ENCODE measurements around the gene NUAK1.

Gene NUAK1

DNA sequence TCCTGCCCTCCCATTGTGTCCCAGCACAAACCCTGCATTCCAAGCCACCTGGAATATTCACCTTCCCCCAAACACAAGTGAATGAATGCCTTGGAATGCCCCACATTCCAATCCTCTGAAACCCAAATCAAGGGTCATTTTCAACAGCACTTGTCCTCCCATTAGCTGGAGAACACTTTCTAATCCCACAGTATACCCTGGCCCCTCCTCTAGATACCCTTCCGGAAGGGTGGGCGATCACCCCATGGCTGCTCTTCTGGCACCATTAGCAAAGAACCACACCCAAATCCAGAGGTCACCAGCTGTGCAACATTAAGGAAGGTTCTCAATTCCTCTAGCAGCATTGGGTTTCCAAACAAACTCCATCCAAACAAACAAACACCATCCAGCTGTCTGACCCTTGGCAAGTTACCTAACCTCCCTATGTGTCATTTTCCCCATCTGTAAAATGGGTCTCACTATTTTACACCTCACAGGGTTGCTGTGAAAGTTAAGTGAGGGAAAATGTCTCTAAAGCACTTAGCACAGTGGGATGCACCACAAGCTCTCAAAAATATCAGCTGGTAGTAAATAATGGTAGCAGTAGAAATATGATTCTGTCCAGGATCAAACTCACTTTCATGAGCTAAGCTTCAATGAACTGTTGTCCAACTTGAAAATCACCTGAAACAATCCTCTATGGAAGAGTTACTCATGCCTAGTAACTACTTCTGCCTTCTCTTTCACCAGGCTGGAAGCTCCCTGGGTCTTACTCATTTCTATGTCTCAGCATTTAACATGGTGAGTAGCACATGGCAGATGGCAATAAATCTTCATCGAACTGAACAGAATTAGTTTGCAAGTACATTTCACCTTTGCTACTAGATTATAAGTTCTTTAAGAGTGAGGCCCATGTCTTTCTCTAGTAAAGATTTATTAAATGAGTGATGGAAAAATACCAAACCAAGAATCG is 5.3 kb downstream of the NUAK1 start:
- no peak for TF ChIP-seq EZH2phosphoT487 (conservative IDR thresholded peaks at IDR 0.05; ENCODE audit: low read length)
- TF ChIP-seq, protein P1, sequence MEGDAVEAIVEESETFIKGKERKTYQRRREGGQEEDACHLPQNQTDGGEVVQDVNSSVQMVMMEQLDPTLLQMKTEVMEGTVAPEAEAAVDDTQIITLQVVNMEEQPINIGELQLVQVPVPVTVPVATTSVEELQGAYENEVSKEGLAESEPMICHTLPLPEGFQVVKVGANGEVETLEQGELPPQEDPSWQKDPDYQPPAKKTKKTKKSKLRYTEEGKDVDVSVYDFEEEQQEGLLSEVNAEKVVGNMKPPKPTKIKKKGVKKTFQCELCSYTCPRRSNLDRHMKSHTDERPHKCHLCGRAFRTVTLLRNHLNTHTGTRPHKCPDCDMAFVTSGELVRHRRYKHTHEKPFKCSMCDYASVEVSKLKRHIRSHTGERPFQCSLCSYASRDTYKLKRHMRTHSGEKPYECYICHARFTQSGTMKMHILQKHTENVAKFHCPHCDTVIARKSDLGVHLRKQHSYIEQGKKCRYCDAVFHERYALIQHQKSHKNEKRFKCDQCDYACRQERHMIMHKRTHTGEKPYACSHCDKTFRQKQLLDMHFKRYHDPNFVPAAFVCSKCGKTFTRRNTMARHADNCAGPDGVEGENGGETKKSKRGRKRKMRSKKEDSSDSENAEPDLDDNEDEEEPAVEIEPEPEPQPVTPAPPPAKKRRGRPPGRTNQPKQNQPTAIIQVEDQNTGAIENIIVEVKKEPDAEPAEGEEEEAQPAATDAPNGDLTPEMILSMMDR (IDR thresholded peaks at IDR 0.05; ENCODE audit: insufficient read depth, low read length, poor library complexity, severe bottlenecking), result no peak
- Histone ChIP-seq H3K9me3 (ENCODE audit: insufficient read depth, low read length) (no peaks in the 10 kb centered on the region), H3K79me2 (ENCODE audit: insufficient read depth, low read length) (no peaks in the 10 kb centered on the region), H3K36me3 (ENCODE audit: low read length) (no peaks in the 10 kb centered on the region), H3F3A (ENCODE audit: insufficient read depth) (no peaks in the 10 kb centered on the region), H3K27me3 (ENCODE audit: low read length) (no peaks in the 10 kb centered on the region), H4K20me1 (ENCODE audit: low read depth, low read length) (no peaks in the 10 kb centered on the region), H3K4me3 (ENCODE audit: insufficient read depth, low read length, poor library complexity, severe bottlenecking) (no peak overlapping the region), H3K27ac (ENCODE audit: low read depth, low read length) (no peak overlapping the region), H3K9me2 (replicated peaks; ENCODE audit: insufficient read depth, low read length) (no peaks in the 10 kb centered on the region), H3K4me2 (ENCODE audit: low read depth, low read length, poor library complexity, severe bottlenecking) (no peak overlapping the region), H3K9ac (ENCODE audit: low read length) (no peak overlapping the region), H2AFZ (ENCODE audit: low read depth, low read length, severe bottlenecking) (no peak overlapping the region)

DNA sequence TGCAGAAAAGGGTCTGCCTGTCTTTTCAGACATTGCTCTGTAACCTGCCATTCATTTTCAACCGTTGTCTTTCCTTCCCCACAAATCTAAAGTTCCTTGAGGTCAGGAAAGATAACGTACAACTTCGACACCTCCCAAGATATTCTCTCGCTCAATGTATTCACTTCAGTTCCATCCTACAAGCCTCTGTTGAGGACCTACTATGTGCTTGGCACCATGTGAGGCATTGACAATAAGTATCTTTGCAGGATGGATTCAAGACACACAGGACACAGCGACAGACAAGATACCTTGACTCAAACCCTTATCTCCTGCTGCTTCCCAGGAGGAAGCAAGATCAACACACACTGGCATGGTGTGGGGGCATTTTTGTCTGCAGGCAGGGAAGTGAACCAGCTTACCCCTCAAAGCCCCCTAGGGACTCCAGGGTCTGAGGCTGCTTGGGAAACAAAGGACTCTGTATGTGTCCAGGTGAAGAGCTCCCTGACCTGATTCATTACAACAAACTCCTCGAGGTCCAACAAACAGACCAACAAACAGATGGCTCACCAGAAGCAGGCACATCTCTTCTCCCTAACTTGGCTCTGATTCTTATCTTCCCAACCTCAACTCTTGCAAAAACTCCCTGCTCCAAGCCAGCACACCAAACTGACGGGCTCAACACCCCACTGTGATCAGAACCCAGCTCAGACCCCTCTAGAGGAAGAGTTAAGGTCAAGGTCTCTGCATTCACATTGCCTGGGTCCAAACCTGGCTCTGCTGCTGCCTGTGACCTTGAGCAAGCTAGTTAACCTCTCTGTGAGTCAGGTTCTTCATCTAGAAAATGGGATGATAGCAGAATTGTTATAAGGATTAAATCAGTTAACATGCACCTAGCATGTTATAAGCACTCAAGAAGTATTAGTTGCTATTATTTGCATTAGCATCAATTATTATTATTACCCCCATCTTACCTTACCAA is 6.3 kb downstream of the NUAK1 start:
- Histone ChIP-seq H3K27me3 (ENCODE audit: low read length) (no peaks in the 10 kb centered on the region), H4K20me1 (ENCODE audit: low read depth, low read length) (no peaks in the 10 kb centered on the region), H3K9me3 (ENCODE audit: insufficient read depth, low read length) (no peaks in the 10 kb centered on the region), H3K4me2 (ENCODE audit: low read depth, low read length, poor library complexity, severe bottlenecking) (no peak overlapping the region), H2AFZ (ENCODE audit: low read depth, low read length, severe bottlenecking) (no peak overlapping the region), H3K27ac (ENCODE audit: low read depth, low read length) (no peak overlapping the region), H3K36me3 (ENCODE audit: low read length) (no peaks in the 10 kb centered on the region), H3F3A (ENCODE audit: insufficient read depth) (no peaks in the 10 kb centered on the region), H3K9me2 (replicated peaks; ENCODE audit: insufficient read depth, low read length) (no peaks in the 10 kb centered on the region), H3K79me2 (ENCODE audit: insufficient read depth, low read length) (no peaks in the 10 kb centered on the region), H3K4me3 (ENCODE audit: insufficient read depth, low read length, poor library complexity, severe bottlenecking) (no peak overlapping the region), H3K9ac (ENCODE audit: low read length) (no peak overlapping the region)
- no peak for TF ChIP-seq EZH2phosphoT487 (conservative IDR thresholded peaks at IDR 0.05; ENCODE audit: low read length)
- TF ChIP-seq, protein P1 (IDR thresholded peaks at IDR 0.05; ENCODE audit: insufficient read depth, low read length, poor library complexity, severe bottlenecking), result no peak

DNA sequence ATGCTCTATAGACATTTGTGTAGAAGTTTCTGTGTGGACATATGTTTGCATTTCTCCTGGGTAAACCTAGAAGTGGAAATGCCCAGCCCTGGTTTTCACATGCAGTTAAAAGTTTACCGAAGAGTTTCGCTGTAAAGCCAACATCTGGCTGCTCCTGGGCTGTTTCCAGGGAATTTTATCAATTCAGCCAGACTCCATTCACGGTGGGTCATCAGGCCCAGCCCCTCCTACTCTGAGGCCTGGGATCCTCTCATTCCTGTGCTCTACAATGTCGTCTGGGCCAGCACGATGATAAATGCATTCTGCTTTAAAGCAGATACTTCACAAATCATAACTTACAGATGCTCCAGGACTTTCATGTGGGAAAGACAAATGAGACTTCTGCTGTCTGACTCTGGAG is 7.1 kb downstream of the NUAK1 start:
- no peak overlapping the region for H2AFZ ChIP-seq (ENCODE audit: low read depth, low read length, severe bottlenecking)
- H3F3A ChIP-seq (ENCODE audit: insufficient read depth), result no peaks in the 10 kb centered on the region
- H3K36me3 ChIP-seq (ENCODE audit: low read length), result no peaks in the 10 kb centered on the region
- H3K9me2 ChIP-seq (replicated peaks; ENCODE audit: insufficient read depth, low read length), result no peaks in the 10 kb centered on the region
- no peak for TF ChIP-seq EZH2phosphoT487 (conservative IDR thresholded peaks at IDR 0.05; ENCODE audit: low read length)
- no peak overlapping the region for H3K4me2 ChIP-seq (ENCODE audit: low read depth, low read length, poor library complexity, severe bottlenecking)
- H3K79me2 ChIP-seq (ENCODE audit: insufficient read depth, low read length), result no peaks in the 10 kb centered on the region
- H3K4me3 ChIP-seq (ENCODE audit: insufficient read depth, low read length, poor library complexity, severe bottlenecking), result no peak overlapping the region
- H3K9ac ChIP-seq (ENCODE audit: low read length), result no peak overlapping the region
- no peak overlapping the region for H3K27ac ChIP-seq (ENCODE audit: low read depth, low read length)
- H4K20me1 ChIP-seq (ENCODE audit: low read depth, low read length), result no peaks in the 10 kb centered on the region
- H3K9me3 ChIP-seq (ENCODE audit: insufficient read depth, low read length), result no peaks in the 10 kb centered on the region
- H3K27me3 ChIP-seq (ENCODE audit: low read length), result no peaks in the 10 kb centered on the region

All from SU-DHL-6 (cell line).